ENCODE measurements around the gene COPZ2.

DNA sequence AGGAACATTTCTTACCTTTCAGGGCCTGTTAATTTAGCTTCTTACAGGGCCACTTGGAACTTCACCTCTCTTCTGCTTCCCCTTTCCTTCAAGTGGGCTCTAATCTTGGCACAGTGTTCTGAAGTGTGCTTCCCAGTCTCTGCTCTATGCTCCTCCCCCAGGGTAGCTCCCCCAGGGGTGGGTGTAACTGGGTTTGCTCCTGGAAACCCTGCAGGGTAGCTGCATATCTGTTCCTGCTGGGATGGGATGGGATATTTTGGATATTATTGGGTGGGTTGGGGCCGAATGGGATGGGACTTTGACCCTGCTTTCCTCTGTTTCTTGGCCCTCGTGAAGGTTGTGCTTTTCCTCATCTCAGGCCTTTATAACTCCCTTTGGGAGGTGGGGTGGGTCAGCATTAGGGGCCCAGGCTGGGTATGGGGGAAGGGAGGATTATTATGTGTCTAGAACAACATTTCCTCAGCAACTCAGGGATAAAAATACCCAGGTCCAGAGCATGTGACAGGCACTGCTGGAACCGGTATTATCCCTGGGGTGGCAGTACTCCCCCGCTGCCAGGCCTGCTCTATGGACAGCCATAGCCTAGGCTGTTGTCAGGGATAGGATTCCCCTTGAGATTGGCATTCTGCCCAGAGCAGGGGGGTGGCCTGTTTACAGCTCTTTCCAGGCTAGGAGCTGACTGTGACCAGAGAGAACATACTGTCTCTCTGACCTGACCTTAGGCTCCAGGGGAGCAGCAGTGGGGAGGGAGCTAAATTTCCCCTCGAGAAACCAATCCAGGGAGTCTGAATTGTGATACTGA lies 15.6 kb upstream of the COPZ2 start:
- TF ChIP-seq, protein P1, sequence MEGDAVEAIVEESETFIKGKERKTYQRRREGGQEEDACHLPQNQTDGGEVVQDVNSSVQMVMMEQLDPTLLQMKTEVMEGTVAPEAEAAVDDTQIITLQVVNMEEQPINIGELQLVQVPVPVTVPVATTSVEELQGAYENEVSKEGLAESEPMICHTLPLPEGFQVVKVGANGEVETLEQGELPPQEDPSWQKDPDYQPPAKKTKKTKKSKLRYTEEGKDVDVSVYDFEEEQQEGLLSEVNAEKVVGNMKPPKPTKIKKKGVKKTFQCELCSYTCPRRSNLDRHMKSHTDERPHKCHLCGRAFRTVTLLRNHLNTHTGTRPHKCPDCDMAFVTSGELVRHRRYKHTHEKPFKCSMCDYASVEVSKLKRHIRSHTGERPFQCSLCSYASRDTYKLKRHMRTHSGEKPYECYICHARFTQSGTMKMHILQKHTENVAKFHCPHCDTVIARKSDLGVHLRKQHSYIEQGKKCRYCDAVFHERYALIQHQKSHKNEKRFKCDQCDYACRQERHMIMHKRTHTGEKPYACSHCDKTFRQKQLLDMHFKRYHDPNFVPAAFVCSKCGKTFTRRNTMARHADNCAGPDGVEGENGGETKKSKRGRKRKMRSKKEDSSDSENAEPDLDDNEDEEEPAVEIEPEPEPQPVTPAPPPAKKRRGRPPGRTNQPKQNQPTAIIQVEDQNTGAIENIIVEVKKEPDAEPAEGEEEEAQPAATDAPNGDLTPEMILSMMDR (IDR thresholded peaks at IDR 0.05; ENCODE audit: borderline replicate concordance, extremely low read depth, low read length, poor library complexity, severe bottlenecking) = no peak
- TF ChIP-seq EZH2 (IDR thresholded peaks at IDR 0.05; ENCODE audit: borderline replicate concordance, low read depth, low read length, severe bottlenecking) = no peak

All from DND-41 (cell line).